Calu3 (cell line): Measurements from ENCODE around the gene LRRC8E. TPM values are rescaled to one million over a fixed set of nuclear protein-coding genes. Genes with fewer than 3 reads are reported as not detected.

Source experiments
- BruUV-seq: library from RNA; stranded (reverse); fragments of 400-500 nt; replicated peaks from 2 replicates; lab custom pipeline; 2021; lab: Mats Ljungman, UMichigan
- CTCF ChIA-PET: fragments of 300-600 bp; sonication (Branson Sonifier 250); formaldehyde crosslinking; loops from one replicate; lab custom pipeline; 2022; ENCODE audit warnings: antibody characterized with exemption; lab: Charles Lee
- DNase-seq: peaks from one replicate; pipeline ENCODE4 v3.0.0; 2022
- H3K27ac Mint-ChIP-seq: one replicate; pipeline ENCODE4 v1.8.0; 2022; ENCODE audit warnings: mixed read lengths; ENCODE audit not compliant: unreplicated experiment
- H3K27me3 Mint-ChIP-seq: one replicate; pipeline ENCODE4 v1.8.0; 2022; ENCODE audit warnings: mixed read lengths; ENCODE audit not compliant: unreplicated experiment
- H3K36me3 Mint-ChIP-seq: one replicate; pipeline ENCODE4 v1.8.0; 2022; ENCODE audit warnings: mild to moderate bottlenecking, moderate library complexity, mixed read lengths; ENCODE audit not compliant: insufficient read depth, unreplicated experiment
- H3K4me1 Mint-ChIP-seq: one replicate; pipeline ENCODE4 v1.8.0; 2022; ENCODE audit warnings: mild to moderate bottlenecking, low read depth, mixed read lengths; ENCODE audit not compliant: unreplicated experiment
- H3K4me3 Mint-ChIP-seq: one replicate; pipeline ENCODE4 v1.8.0; 2022; ENCODE audit warnings: mild to moderate bottlenecking, low read depth, moderate library complexity, mixed read lengths; ENCODE audit not compliant: unreplicated experiment
- H3K9me3 Mint-ChIP-seq: one replicate; pipeline ENCODE4 v1.8.0; 2022; ENCODE audit warnings: low read depth, mixed read lengths; ENCODE audit not compliant: unreplicated experiment
- CTCF ChIP-seq: fragments of 200-600 bp; IDR thresholded peaks from one replicate; pipeline ENCODE4 v1.8.0; 2022; ENCODE audit warnings: antibody characterized with exemption; ENCODE audit not compliant: unreplicated experiment
- intact Hi-C: fragments of 100-400 bp; cut with micrococcal nuclease; formaldehyde crosslinking; loops from one replicate; pipeline ENCODE4 v1.10.0; 2022; ENCODE audit not compliant: unreplicated experiment
- total RNA-seq: library from RNA; stranded (reverse); gene quantifications from 2 replicates; pipeline ENCODE4 v1.2.3, GENCODE V29; 2022

The LRRC8E gene
- total RNA-seq, 1 experiment from 2014 or later: 8.0 TPM

GRCh38 chr19:7924651-7925170 is 36.4 kb downstream of the LRRC8E start:
- intact Hi-C loops: no loop called here
- CTCF ChIA-PET: interaction anchor here (0.7 kb wide), 1 partner anchor 590 kb away, joined by 4 read pairs; no protein-coding TSS in a partner anchor
- peak overlapping the region; percentile 61 for H3K27ac Mint-ChIP-seq

GRCh38 chr19:7925171-7925851 is 37.0 kb downstream of the LRRC8E start:
- H3K27me3 Mint-ChIP-seq: no peaks in the 10 kb centered on the region
- peaks cover 48% of the 10 kb centered on the region for H3K36me3 Mint-ChIP-seq
- peaks cover 8% of the 10 kb centered on the region for H3K4me1 Mint-ChIP-seq
- H3K27ac Mint-ChIP-seq: peak overlapping the region; percentile 61
- peak; percentile 68 for DNase-seq
- H3K4me3 Mint-ChIP-seq: peak overlapping the region; percentile 66
- peak; percentile 53 for TF ChIP-seq CTCF
- intact Hi-C loops: no loop called here
- CTCF ChIA-PET: no interaction called here
- no peaks in the 10 kb centered on the region for H3K9me3 Mint-ChIP-seq
- BruUV-seq: no TSS peak

More at GRCh38 chr19:7924651-7925170, 36.4 kb downstream of the LRRC8E start:
- no peaks in the 10 kb centered on the region for H3K27me3 Mint-ChIP-seq
- no peak for DNase-seq
- TF ChIP-seq CTCF: no peak
- BruUV-seq: TSS peak; percentile 37
- no peaks in the 10 kb centered on the region for H3K9me3 Mint-ChIP-seq
- peak overlapping the region; percentile 66 for H3K4me3 Mint-ChIP-seq
- H3K4me1 Mint-ChIP-seq: peaks cover 11% of the 10 kb centered on the region
- H3K36me3 Mint-ChIP-seq: peaks cover 50% of the 10 kb centered on the region

- intact Hi-C loops: no loop called here
- TF ChIP-seq CTCF: no peak
- no TSS peak for BruUV-seq
- peak within 1 kb of the TSS; percentile 66 for H3K4me3 Mint-ChIP-seq
- peaks cover 39% of the 10 kb centered on the region for H3K36me3 Mint-ChIP-seq
- CTCF ChIA-PET: interaction anchor here (1.0 kb wide), 1 partner anchor 17 kb away, joined by 7 read pairs; the partner anchor contains the start of gene TIMM44
- H3K9me3 Mint-ChIP-seq: no peaks in the 10 kb centered on the region
- no peaks in the 10 kb centered on the region for H3K27me3 Mint-ChIP-seq
- peaks cover 8% of the 10 kb centered on the region for H3K4me1 Mint-ChIP-seq
- H3K27ac Mint-ChIP-seq: peak within 1 kb of the TSS; percentile 61
- DNase-seq: peak; percentile 79
Measured at GRCh38 chr19:7926021-7926726, 37.9 kb downstream of the LRRC8E start, which contains the start of gene CTXN1. Gene CTXN1, minus strand, starts transcription at chr19:7926135. Its CDS starts 597 bp downstream, at chr19:7925538.

- peaks cover 8% of the 10 kb centered on the region for H3K4me1 Mint-ChIP-seq
- DNase-seq: no peak
- H3K27ac Mint-ChIP-seq: no peak overlapping the region
- no peaks in the 10 kb centered on the region for H3K9me3 Mint-ChIP-seq
- CTCF ChIA-PET: interaction anchor here (1.0 kb wide), 1 partner anchor 16 kb away, joined by 7 read pairs; the partner anchor contains the start of gene TIMM44
- intact Hi-C loops: no loop called here
- H3K36me3 Mint-ChIP-seq: peaks cover 41% of the 10 kb centered on the region
- no peaks in the 10 kb centered on the region for H3K27me3 Mint-ChIP-seq
- H3K4me3 Mint-ChIP-seq: peak overlapping the region; percentile 50
- no TSS peak for BruUV-seq
- no peak for TF ChIP-seq CTCF
Measured at GRCh38 chr19:7926727-7927604, 38.7 kb downstream of the LRRC8E start.
